Chondrocyte (in vitro differentiated cells): ENCODE results near the gene MMP15. TPM values are rescaled to one million over a fixed set of nuclear protein-coding genes. Genes with fewer than 3 reads are reported as not detected.
A peak's percentile ranks its signal among the peaks of the same experiment; 100 is the strongest.

Experiments
- DNase-seq: peaks from one replicate; pipeline ENCODE4 v3.0.0; 2021; ENCODE audit warnings: mixed read lengths, low spot score
- H3K27ac Mint-ChIP-seq: one replicate; pipeline ENCODE4 v1.8.0; 2021; ENCODE audit warnings: mild to moderate bottlenecking, moderate library complexity, mixed read lengths; ENCODE audit not compliant: unreplicated experiment
- H3K27me3 Mint-ChIP-seq: 2 replicates; pipeline ENCODE4 v1.8.0; 2021; ENCODE audit warnings: low read depth, mixed read lengths
- H3K36me3 Mint-ChIP-seq: 2 replicates; pipeline ENCODE4 v1.8.0; 2021; ENCODE audit warnings: low read depth, mixed read lengths
- H3K4me1 Mint-ChIP-seq: 2 replicates; pipeline ENCODE4 v1.8.0; 2021; ENCODE audit warnings: low read depth, mild to moderate bottlenecking, mixed read lengths
- H3K4me3 Mint-ChIP-seq: one replicate; pipeline ENCODE4 v1.8.0; 2021; ENCODE audit warnings: mild to moderate bottlenecking, moderate library complexity, mixed read lengths; ENCODE audit not compliant: unreplicated experiment
- H3K9me3 Mint-ChIP-seq: 2 replicates; pipeline ENCODE4 v1.8.0; 2021; ENCODE audit warnings: low read depth, mixed read lengths
- total RNA-seq: library from RNA; stranded (reverse); gene quantifications from 3 replicates; pipeline ENCODE4 v1.2.1, GENCODE V29; 2021
- TF ChIP-seq, protein P1 (sequence below): fragments of 200-600 bp; sonication (generic); IDR thresholded peaks from 2 replicates; pipeline ENCODE4 v1.5.0; 2021; ENCODE audit warnings: antibody characterized with exemption, mild to moderate bottlenecking, moderate library complexity

The MMP15 gene
- total RNA-seq, 1 donor from 2014 or later = 12.0 TPM

DNA sequence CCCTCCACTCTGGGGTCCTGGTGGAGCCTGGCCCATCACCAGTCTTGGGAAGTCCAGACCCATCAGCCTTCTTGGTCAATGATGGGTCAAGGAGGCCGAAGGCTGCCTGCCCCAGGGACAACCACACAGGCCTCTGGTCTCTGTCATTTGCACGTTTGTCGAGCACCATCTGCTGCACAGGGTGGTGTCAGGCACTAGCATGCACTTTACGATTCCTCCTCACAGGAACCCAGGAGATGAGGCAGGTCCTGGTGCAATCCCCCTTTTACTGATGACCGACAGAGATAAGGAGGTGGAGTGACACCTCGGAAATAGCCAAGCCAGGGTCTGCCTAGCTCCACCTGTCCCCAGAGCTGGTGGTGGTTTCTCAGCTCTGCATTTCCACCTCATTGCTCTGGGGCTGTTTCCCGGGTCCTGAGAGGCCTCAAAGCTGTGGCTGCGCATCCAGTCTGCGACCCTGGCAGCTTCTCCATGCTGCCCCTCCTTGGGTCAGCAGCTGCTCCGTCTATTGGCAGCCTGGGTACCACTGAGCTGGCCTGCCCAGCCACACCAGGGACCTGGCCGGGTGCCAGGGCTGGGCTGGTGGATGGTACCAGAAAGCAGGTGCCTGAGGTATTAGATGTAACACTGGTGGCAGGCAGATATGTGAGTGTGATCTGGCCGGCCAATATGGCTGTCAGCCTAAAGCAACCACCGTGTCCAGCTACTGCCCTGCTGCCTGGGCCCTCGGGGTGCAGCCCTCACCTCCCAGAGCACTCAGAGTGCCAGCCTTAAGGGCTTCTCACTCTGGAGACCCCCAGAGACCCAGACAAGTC is 10.0 kb downstream of the MMP15 start:
- Mint-ChIP-seq H3K27me3 (no peaks in the 10 kb centered on the region), H3K4me1 (no peaks in the 10 kb centered on the region), H3K4me3 (no peak overlapping the region), H3K9me3 (no peaks in the 10 kb centered on the region), H3K36me3 (peaks cover 3% of the 10 kb centered on the region), H3K27ac (no peak overlapping the region)
- peak; percentile 74 for DNase-seq
- TF ChIP-seq, protein P1, sequence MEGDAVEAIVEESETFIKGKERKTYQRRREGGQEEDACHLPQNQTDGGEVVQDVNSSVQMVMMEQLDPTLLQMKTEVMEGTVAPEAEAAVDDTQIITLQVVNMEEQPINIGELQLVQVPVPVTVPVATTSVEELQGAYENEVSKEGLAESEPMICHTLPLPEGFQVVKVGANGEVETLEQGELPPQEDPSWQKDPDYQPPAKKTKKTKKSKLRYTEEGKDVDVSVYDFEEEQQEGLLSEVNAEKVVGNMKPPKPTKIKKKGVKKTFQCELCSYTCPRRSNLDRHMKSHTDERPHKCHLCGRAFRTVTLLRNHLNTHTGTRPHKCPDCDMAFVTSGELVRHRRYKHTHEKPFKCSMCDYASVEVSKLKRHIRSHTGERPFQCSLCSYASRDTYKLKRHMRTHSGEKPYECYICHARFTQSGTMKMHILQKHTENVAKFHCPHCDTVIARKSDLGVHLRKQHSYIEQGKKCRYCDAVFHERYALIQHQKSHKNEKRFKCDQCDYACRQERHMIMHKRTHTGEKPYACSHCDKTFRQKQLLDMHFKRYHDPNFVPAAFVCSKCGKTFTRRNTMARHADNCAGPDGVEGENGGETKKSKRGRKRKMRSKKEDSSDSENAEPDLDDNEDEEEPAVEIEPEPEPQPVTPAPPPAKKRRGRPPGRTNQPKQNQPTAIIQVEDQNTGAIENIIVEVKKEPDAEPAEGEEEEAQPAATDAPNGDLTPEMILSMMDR = no peak

DNA sequence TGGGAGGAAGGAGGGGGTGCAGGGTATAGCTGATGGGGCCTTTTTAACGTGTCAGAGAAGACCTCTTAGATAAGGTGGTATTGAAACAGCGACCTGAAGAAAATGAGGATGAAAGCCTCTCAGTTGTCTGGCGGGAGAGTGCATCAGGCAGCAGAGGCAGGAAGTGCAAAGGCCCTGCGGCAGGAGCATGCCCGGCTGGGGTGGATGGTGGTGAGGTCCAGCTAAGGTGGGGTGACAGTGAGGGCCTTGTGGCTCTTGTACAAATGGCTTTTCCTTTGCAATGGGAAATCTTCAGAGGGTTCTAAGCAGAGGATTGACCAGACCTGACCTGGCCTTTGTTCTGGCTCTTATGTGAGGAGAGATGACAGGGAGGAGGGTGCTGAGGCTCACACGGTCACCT is 11.4 kb downstream of the MMP15 start:
- no peaks in the 10 kb centered on the region for H3K4me1 Mint-ChIP-seq
- no peak overlapping the region for H3K27ac Mint-ChIP-seq
- no peak for DNase-seq
- no peaks in the 10 kb centered on the region for H3K9me3 Mint-ChIP-seq
- peaks cover 3% of the 10 kb centered on the region for H3K36me3 Mint-ChIP-seq
- no peak overlapping the region for H3K4me3 Mint-ChIP-seq
- TF ChIP-seq, protein P1 = no peak
- H3K27me3 Mint-ChIP-seq = no peaks in the 10 kb centered on the region

DNA sequence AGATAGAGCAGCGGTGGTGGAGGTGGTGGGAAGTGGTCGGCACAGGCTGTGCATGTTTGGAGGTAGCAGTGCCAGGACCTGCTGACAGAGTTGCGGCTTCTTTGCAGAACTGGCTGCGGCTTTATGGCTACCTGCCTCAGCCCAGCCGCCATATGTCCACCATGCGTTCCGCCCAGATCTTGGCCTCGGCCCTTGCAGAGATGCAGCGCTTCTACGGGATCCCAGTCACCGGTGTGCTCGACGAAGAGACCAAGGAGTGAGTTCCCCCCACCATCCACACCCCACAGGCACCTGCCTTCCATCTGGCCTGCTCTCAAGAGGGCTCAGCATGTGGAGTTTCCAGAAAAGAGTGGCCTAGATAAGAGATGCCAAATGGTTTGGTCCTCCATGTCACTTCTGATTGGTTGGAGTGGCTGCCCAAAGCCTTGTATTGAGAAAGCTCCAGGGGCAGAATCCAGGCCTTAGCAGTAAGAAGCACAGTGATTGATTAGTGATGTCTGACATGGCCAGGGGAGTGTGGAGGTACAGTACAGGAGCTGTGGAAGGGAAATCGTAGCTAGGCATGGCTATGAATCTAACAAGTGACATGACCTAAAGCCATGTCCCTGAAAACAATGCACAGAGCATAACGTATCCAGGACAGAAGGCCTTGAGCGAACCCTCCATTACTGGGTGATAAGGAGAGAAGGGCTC is 12.0 kb downstream of the MMP15 start:
- Mint-ChIP-seq H3K27me3 (no peaks in the 10 kb centered on the region), H3K27ac (no peak overlapping the region), H3K36me3 (peaks cover 3% of the 10 kb centered on the region), H3K4me3 (no peak overlapping the region), H3K4me1 (no peaks in the 10 kb centered on the region), H3K9me3 (no peaks in the 10 kb centered on the region)
- DNase-seq = peak; percentile 79
- TF ChIP-seq, protein P1 = no peak

DNA sequence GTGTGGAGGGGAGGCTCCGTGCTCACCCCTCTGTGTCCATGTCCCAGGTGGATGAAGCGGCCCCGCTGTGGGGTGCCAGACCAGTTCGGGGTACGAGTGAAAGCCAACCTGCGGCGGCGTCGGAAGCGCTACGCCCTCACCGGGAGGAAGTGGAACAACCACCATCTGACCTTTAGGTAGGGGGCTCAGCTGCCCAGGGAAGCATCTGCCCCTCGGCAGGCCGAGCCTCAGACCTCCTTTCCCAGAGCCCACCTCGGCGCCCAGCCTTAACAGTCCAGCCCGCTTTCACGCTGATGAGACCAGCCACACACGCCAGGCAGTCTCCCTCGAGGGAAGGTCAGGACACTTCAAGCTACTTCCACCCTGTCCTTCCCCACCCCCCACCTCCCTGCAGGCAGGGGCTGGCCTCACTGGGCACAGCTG is 12.7 kb downstream of the MMP15 start:
- TF ChIP-seq, protein P1 = no peak
- Mint-ChIP-seq H3K4me1 (no peaks in the 10 kb centered on the region), H3K27me3 (no peaks in the 10 kb centered on the region), H3K36me3 (peaks cover 3% of the 10 kb centered on the region), H3K9me3 (no peaks in the 10 kb centered on the region), H3K4me3 (no peak overlapping the region), H3K27ac (no peak overlapping the region)
- DNase-seq = peak; percentile 91

GRCh38 chr16:58039829-58040495 is 14.4 kb downstream of the MMP15 start:
- peaks cover 3% of the 10 kb centered on the region for H3K36me3 Mint-ChIP-seq

More at GRCh38 chr16:58039829-58040495, 14.4 kb downstream of the MMP15 start:
- TF ChIP-seq, protein P1 = no peak
- Mint-ChIP-seq H3K4me3 (no peak overlapping the region), H3K27ac (no peak overlapping the region), H3K27me3 (no peaks in the 10 kb centered on the region), H3K9me3 (no peaks in the 10 kb centered on the region), H3K4me1 (no peaks in the 10 kb centered on the region)
- DNase-seq = peak; percentile 90
